Gastroesophageal sphincter (tissue), 3 donors: ENCODE measurements around the gene SPSB1.

Source experiments
- EP300 ChIP-seq: sonication (generic); formaldehyde crosslinking; IDR thresholded peaks from one replicate; pipeline ENCODE4 v1.6.1; 2017; ENCODE audit warnings: antibody characterized with exemption, mild to moderate bottlenecking
- POLR2A ChIP-seq, 2 donors: fragments of 450-650 bp; IDR thresholded peaks; one replicate each; pipeline ENCODE4 v1.6.1; 2017; ENCODE audit warnings: antibody characterized with exemption in 2 of 2, mild to moderate bottlenecking in 2 of 2, moderate library complexity in 1 of 2
- POLR2AphosphoS5 ChIP-seq: sonication (generic); formaldehyde crosslinking; IDR thresholded peaks from one replicate; pipeline ENCODE4 v1.6.1; 2017; ENCODE audit warnings: antibody characterized with exemption
- TF ChIP-seq, protein P1 (sequence below), 4 experiments: fragments of 200-600 bp in 2 of 4; fragments of 450-650 bp in 2 of 4; sonication (generic) in 1 of 4; IDR thresholded peaks; one replicate each; pipeline ENCODE4 v1.5.1; 2017 to 2019; ENCODE audit warnings: antibody characterized with exemption in 4 of 4, mild to moderate bottlenecking in 2 of 4, moderate library complexity in 2 of 4

DNA sequence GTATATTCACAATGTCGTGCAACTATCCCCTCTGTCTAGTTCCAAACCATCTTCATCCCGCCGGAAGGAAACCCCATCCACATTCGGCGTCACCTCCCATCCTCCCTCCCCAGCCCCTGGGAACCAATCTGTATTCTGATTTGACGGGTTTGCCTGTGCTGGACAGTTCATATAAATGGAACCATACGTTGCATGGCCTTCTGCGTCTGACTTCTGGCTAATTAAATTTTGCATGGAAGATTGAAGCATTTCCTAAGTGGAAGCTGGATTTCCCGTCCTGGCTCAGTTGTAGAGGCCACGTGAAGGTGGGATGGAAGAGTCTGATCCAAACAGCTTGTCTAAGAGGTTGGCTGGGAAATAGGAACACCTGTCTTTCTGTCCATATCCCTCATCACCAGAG, 14.6 kb downstream of the SPSB1 start:
- TF ChIP-seq, protein P1, sequence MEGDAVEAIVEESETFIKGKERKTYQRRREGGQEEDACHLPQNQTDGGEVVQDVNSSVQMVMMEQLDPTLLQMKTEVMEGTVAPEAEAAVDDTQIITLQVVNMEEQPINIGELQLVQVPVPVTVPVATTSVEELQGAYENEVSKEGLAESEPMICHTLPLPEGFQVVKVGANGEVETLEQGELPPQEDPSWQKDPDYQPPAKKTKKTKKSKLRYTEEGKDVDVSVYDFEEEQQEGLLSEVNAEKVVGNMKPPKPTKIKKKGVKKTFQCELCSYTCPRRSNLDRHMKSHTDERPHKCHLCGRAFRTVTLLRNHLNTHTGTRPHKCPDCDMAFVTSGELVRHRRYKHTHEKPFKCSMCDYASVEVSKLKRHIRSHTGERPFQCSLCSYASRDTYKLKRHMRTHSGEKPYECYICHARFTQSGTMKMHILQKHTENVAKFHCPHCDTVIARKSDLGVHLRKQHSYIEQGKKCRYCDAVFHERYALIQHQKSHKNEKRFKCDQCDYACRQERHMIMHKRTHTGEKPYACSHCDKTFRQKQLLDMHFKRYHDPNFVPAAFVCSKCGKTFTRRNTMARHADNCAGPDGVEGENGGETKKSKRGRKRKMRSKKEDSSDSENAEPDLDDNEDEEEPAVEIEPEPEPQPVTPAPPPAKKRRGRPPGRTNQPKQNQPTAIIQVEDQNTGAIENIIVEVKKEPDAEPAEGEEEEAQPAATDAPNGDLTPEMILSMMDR (IDR thresholded peaks at IDR 0.05): no peak
- TF ChIP-seq EP300 (no peak), POLR2A (IDR thresholded peaks at IDR 0.05) (no peak), POLR2AphosphoS5 (no peak)
